ENCODE results near the gene ZNF106. TPM values are rescaled to one million over a fixed set of nuclear protein-coding genes. Genes with fewer than 3 reads are reported as not detected.

ZNF106 gene
- total RNA-seq, 4 donors from 2014 or later = 312 to 568 (median 428) TPM

DNA sequence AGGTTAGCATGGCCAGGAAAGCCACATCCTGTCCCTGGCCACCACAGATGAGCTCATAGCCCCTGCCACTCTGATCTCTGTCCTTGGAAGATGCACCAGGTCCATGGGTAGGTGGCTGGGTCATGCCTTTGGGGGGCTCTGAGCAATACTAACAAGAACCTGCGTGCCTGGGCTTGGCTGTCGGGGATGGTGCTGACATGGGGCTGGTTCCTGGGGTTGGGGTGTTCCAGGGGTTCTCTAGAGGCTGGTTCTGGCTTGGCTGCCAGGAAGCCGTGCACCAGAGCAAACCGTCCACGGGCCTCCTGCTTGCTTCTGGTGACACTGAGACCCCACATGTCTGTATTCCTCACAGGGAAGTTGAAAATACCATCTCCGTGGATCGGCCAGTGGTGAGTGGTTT lies 87.6 kb downstream of the ZNF106 start:
- intact Hi-C loops (cut with DNase I) = no loop called here
- 83% methylated on average over 5 of the region's 7 CpGs for WGBS
- H3K27ac ChIP-seq (replicated peaks in 1 of 4) = no peak overlapping the region
- H3K36me3 ChIP-seq = peaks cover 0 to 50% (median 28%) of the 10 kb centered on the region in 4 donors
- no peak overlapping the region for H3K4me3 ChIP-seq
- no peaks in the 10 kb centered on the region for H3K4me1 ChIP-seq
- TF ChIP-seq EP300 (IDR thresholded peaks at IDR 0.05) (no peak), POLR2AphosphoS5 (IDR thresholded peaks at IDR 0.05) (no peak), POLR2A (IDR thresholded peaks at IDR 0.05; ENCODE audit: low read depth) (no peak)
- TF ChIP-seq, protein P1, sequence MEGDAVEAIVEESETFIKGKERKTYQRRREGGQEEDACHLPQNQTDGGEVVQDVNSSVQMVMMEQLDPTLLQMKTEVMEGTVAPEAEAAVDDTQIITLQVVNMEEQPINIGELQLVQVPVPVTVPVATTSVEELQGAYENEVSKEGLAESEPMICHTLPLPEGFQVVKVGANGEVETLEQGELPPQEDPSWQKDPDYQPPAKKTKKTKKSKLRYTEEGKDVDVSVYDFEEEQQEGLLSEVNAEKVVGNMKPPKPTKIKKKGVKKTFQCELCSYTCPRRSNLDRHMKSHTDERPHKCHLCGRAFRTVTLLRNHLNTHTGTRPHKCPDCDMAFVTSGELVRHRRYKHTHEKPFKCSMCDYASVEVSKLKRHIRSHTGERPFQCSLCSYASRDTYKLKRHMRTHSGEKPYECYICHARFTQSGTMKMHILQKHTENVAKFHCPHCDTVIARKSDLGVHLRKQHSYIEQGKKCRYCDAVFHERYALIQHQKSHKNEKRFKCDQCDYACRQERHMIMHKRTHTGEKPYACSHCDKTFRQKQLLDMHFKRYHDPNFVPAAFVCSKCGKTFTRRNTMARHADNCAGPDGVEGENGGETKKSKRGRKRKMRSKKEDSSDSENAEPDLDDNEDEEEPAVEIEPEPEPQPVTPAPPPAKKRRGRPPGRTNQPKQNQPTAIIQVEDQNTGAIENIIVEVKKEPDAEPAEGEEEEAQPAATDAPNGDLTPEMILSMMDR (IDR thresholded peaks at IDR 0.05) = no peak
- DNase-seq (ENCODE audit: extremely low spot score) = no peak
- no peaks in the 10 kb centered on the region for H3K27me3 ChIP-seq
- H3K9me3 ChIP-seq = no peaks in the 10 kb centered on the region

DNA sequence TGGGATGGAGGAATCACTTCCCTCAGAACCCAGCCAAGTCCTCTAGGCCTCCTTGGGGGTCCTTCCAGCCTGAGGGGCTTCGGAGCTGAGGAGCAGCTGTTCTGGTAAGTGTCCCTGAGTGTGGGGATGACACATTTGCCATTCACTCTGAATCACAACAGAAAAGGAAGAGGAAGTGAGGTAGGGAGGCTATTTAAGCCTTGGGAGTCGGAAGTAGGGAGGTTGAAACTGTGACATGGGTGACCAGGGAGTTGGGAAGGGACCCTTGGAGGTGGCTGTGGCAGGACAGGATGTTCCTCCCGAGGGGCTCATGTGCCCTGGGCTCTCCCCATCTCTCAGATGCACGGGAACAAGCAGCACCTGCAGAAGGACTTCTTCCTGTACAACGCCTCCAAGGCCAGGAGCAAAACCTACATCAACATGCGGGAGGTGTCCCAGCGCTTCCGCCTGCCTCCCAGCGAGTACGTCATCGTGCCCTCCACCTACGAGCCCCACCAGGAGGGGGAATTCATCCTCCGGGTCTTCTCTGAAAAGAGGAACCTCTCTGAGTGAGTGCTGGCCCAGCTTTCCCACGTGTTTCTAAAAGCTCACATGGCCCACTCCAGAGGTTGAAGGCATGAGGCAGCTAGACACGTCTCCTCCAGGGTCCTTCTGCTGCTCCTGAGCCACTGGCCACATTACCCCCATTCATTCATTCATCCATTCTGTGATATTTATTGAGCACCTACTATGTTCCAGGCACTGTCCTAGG lies 88.3 kb downstream of the ZNF106 start:
- Histone ChIP-seq H3K27me3 (no peaks in the 10 kb centered on the region), H3K27ac (replicated peaks in 1 of 4) (no peak overlapping the region), H3K9me3 (no peaks in the 10 kb centered on the region), H3K4me1 (no peaks in the 10 kb centered on the region), H3K4me3 (no peak overlapping the region), H3K36me3 (peaks cover 0 to 50% (median 28%) of the 10 kb centered on the region in 4 donors)
- TF ChIP-seq EP300 (IDR thresholded peaks at IDR 0.05) (no peak), POLR2AphosphoS5 (IDR thresholded peaks at IDR 0.05) (no peak)
- DNase-seq (ENCODE audit: extremely low spot score) = no peak
- 77% methylated on average over 8 of the region's 15 CpGs for WGBS
- intact Hi-C loops (cut with DNase I) = no loop called here

DNA sequence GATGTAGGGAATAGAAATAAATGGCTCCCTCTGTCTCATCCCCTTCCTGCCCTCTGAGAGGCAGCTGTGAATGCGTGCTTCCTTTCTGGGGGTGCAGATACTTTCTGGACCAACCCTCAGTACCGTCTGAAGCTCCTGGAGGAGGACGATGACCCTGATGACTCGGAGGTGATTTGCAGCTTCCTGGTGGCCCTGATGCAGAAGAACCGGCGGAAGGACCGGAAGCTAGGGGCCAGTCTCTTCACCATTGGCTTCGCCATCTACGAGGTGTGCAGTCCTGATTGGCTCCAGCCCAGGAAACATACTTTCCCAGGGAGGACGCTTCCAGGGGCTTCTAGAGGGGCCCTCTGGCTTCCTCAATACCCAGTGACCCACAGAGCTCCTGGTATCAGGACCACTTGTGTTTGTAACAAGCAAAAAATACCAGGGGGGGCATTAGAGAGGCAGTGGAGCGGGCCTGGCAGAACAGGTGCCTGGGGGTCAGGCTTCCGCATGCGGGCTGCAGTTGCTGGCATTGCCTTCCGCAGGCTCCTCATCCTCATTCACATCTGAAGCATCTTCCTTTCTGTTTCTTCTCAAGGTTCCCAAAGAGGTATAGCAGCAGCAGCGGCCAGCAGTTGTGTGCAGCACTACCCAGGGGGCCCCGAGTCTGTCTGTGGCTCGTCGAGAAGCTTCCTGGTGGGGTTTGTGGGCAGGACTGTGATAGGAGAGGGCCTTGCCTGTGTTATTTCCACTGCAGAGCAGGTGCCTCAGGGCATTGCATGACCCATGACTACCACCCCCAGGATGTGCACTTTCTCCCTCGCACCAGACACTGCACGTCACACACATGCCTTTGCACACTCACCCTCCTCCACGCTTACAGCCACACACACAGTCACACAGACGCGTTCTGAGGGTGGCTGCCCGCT lies 89.1 kb downstream of the ZNF106 start:
- H3K4me3 ChIP-seq = no peak overlapping the region
- peaks cover 0 to 50% (median 30%) of the 10 kb centered on the region in 4 donors for H3K36me3 ChIP-seq
- no peaks in the 10 kb centered on the region for H3K27me3 ChIP-seq
- no peaks in the 10 kb centered on the region for H3K4me1 ChIP-seq
- H3K9me3 ChIP-seq = no peaks in the 10 kb centered on the region
- 84% methylated on average over 22 of the region's 24 CpGs for WGBS
- H3K27ac ChIP-seq (replicated peaks in 1 of 4) = no peak overlapping the region
- TF ChIP-seq POLR2AphosphoS5 (IDR thresholded peaks at IDR 0.05) (no peak), POLR2A (IDR thresholded peaks at IDR 0.05; ENCODE audit: low read depth) (no peak), EP300 (IDR thresholded peaks at IDR 0.05) (no peak)
- TF ChIP-seq, protein P1 (IDR thresholded peaks at IDR 0.05) = no peak
- no peak for DNase-seq (ENCODE audit: extremely low spot score)
- intact Hi-C loops (cut with DNase I) = no loop called here

DNA sequence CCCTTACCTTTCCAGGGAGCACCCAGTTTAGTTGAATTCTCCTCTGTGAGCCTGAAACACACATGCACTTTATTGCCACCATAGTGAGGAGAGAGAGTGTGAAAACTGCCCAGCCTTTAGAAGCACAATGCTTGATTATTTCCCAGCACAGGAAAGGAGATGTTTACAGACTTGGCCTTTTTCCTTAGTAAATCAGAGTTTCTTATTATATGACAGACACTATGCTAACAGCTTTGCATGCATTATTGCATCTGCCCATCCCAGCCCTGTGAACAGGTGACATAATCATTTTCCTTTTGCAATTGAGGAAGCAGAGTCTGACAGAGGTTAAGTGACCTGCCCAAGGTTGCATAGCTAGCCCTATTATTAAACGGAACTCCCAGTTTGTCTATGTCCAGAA lies 95.1 kb downstream of the ZNF106 start:
- 78% methylated on average over 1 of the region's 1 CpG for WGBS
- H3K9me3 ChIP-seq = no peaks in the 10 kb centered on the region
- no peak overlapping the region for H3K27ac ChIP-seq (replicated peaks in 1 of 4)
- H3K36me3 ChIP-seq = peaks cover 0 to 18% (median 12%) of the 10 kb centered on the region in 4 donors
- no peak for DNase-seq (ENCODE audit: extremely low spot score)
- no peak overlapping the region for H3K4me3 ChIP-seq
- intact Hi-C loops (cut with DNase I) = no loop called here
- H3K27me3 ChIP-seq = no peaks in the 10 kb centered on the region
- H3K4me1 ChIP-seq = no peaks in the 10 kb centered on the region
- TF ChIP-seq POLR2A (IDR thresholded peaks at IDR 0.05; ENCODE audit: low read depth) (no peak), POLR2AphosphoS5 (IDR thresholded peaks at IDR 0.05) (no peak), EP300 (IDR thresholded peaks at IDR 0.05) (no peak)
- TF ChIP-seq, protein P1 (IDR thresholded peaks at IDR 0.05) = no peak

DNA sequence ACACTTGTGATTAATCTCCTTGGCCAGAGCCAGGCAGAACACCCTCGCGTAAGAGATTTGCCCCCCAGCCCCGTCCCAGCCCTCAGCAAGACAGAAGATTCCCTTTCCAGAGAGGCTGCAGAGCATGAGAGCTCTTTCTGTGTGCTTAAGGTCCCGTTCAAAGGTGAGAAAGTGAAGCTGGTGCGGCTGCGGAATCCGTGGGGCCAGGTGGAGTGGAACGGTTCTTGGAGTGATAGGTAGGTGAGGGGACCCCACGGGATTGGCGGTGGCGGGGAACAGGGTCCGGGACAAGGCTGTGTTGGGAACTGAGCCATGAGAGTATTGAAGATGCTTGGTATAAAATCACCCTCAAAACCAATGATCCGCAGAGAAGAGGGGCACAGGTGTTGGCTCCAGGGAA lies 96.8 kb downstream of the ZNF106 start:
- no peak for DNase-seq (ENCODE audit: extremely low spot score)
- Histone ChIP-seq H3K9me3 (no peaks in the 10 kb centered on the region), H3K27ac (replicated peaks in 1 of 4) (no peak overlapping the region), H3K27me3 (no peaks in the 10 kb centered on the region), H3K36me3 (peaks cover 0 to 5% (median 3%) of the 10 kb centered on the region in 4 donors), H3K4me1 (no peaks in the 10 kb centered on the region), H3K4me3 (no peak overlapping the region)
- intact Hi-C loops (cut with DNase I) = no loop called here
- 90% methylated on average over 13 of the region's 13 CpGs for WGBS
- TF ChIP-seq, protein P1 (IDR thresholded peaks at IDR 0.05) = no peak
- TF ChIP-seq POLR2A (IDR thresholded peaks at IDR 0.05; ENCODE audit: low read depth) (no peak), POLR2AphosphoS5 (IDR thresholded peaks at IDR 0.05) (no peak), EP300 (IDR thresholded peaks at IDR 0.05) (no peak)

Measured in esophagus muscularis mucosa (tissue), 4 donors.